AG10803 (cell line): ENCODE measurements around the gene UIMC1.

Experiments used
- DNase-seq: peaks from one replicate; pipeline ENCODE4 v3.0.0; 2010; ENCODE audit warnings: low read depth
- H3K4me3 ChIP-seq: 2 replicates; pipeline ENCODE4 v1.5.1; 2011; ENCODE audit warnings: mild to moderate bottlenecking, low read length, control low read depth
- TF ChIP-seq, protein P1 (sequence below): conservative IDR thresholded peaks from 2 replicates; pipeline ENCODE4 v1.5.1; 2011; ENCODE audit warnings: mild to moderate bottlenecking, low read length, control low read depth, inconsistent platforms

Gene UIMC1

DNA sequence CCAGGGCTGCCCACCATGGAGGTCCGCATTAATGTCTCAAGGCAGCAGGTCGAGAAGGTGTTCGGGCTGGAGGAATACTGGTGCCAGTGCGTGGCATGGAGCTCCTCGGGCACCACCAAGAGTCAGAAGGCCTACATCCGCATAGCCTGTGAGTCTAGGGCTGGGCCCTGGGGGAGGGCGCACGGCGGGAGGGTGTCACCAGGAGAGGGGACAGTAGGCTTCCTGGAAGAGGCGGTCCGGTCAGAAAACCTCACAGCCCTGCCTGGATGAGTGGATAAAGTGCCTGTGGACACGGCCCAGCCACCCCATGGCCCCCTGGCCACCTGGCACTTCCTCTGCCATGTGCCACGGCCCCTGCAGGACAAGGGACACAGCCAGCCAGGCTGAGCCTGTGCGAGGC lies 138.5 kb downstream of the UIMC1 start:
- H3K4me3 ChIP-seq, result no peak overlapping the region
- no peak for DNase-seq
- TF ChIP-seq, protein P1, sequence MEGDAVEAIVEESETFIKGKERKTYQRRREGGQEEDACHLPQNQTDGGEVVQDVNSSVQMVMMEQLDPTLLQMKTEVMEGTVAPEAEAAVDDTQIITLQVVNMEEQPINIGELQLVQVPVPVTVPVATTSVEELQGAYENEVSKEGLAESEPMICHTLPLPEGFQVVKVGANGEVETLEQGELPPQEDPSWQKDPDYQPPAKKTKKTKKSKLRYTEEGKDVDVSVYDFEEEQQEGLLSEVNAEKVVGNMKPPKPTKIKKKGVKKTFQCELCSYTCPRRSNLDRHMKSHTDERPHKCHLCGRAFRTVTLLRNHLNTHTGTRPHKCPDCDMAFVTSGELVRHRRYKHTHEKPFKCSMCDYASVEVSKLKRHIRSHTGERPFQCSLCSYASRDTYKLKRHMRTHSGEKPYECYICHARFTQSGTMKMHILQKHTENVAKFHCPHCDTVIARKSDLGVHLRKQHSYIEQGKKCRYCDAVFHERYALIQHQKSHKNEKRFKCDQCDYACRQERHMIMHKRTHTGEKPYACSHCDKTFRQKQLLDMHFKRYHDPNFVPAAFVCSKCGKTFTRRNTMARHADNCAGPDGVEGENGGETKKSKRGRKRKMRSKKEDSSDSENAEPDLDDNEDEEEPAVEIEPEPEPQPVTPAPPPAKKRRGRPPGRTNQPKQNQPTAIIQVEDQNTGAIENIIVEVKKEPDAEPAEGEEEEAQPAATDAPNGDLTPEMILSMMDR, result no peak

DNA sequence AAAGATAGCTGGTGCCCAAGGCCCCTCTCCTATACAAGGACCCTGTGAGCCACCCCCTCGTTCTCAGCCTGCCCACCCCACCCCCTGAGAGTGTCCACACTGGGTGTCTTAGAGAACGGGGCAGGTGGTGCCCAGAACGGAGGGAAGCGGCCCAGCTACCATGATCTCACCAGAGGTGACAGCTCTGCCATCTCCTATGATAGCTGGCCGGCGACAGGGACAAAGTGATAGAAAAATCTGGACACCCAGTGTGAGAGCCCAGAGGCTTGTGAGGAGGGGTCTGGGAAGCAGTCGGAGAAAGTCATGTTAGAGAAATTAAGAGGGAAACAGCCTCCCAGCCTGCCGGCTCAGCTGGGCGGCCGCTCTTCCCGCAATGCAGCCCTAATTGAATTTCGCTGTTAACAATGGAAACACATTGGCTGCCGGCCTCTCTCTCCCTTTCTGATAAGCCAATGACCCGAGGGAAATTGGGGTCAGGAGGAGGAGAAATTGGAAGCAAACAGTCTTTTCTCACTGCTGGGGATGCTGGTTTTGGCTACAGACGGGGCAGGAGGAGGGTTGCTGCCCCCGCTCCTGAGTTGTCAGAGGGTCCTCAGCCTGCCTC lies 139.8 kb downstream of the UIMC1 start:
- H3K4me3 ChIP-seq, result no peak overlapping the region
- DNase-seq, result no peak
- TF ChIP-seq, protein P1, result no peak

DNA sequence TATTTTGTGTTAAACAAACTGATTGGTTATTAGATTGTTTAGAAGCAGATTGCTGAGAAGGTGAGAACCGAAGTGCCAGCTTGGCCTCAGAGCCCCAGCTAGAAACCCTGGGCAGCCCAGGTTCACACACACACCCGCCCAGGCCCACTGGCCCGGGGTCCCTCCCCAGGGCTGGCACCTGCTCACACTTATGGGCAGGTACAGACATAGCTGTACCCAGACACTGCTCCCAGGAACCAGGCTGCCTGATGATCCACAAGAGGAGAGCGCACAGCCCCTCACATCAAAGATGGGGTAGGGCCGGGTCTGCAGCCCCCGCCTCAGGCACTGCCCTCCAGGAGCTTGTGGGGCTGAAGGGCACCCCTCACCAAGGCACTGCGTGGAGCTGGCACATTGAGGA lies 140.6 kb downstream of the UIMC1 start:
- H3K4me3 ChIP-seq, result no peak overlapping the region
- TF ChIP-seq, protein P1, result no peak
- DNase-seq, result no peak

DNA sequence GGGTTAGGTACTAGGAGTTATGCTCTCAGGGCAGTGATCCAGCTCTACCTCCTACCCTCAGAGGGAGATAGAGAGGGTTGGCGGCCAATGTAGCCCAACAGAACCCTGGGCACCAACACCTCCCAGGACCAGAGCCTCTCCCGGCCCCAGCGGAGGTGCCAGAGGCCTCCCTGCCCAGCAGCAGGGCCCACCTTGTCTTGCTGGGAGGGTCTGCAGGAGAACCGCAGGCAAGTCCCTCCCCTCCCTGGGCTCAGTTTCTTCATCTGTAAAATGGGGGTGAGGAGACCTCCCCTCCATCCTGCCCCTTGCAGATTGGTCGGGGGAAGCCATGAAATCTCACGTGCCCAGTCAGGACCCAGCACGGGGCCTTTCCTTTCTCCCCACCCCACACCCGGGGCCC lies 141.8 kb downstream of the UIMC1 start:
- no peak overlapping the region for H3K4me3 ChIP-seq
- TF ChIP-seq, protein P1, result no peak
- no peak for DNase-seq

DNA sequence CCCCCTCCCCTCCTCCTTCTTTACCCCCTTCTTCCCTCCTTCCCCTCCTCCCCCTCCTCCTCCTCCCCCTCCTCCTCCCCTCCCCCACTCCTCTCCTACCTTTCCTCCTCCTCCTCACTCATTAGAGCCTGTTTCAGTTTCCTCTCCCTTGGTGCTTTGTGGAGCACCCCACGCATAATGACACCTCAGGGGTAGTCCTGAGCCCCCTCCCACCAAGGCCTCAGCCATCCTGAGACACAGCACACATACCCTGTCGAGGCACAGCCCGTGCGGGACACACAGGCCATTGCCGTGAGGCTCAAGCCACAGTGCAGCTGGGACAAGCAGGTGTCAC lies 142.8 kb downstream of the UIMC1 start:
- DNase-seq, result no peak
- no peak overlapping the region for H3K4me3 ChIP-seq
- TF ChIP-seq, protein P1, result no peak

DNA sequence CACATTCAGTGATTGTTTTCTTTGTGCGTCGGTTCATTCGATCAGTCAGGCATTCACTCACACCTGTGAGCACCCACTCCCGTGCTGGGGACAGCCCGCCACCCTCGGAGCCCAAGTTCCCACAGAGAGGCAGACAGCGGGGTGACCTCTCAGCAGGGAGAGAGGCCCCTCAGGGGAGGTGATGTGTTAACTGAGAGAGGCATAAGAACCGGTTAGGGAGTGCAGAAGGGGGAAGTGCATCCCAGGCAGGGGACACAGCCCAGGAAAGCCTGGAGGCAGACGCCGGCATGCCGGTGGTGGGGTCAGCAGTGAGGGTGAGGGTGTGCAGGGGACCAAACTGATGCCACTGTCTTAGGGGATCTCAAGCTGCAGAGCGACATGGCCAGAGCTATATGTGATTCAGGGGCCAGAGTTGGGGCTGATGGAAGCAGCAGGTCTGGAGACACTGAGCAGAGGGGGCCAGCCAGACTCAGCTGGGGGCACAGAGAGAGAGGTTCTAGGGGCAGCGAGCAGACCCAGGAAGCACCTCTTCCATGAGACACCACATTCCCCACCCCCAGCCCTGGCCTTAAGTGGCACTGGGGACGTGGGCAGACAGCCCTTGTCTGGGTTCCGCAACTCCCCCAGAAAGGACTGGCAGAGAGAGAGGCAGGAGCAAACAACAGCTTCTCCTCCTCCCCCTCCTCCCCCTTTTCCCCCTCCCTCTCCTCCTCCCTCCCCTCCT lies 143.4 kb downstream of the UIMC1 start:
- no peak for DNase-seq

More for the DNA sequence above, 143.4 kb downstream of the UIMC1 start:
- no peak overlapping the region for H3K4me3 ChIP-seq
- TF ChIP-seq, protein P1, result no peak
